ENCODE measurements around the gene CDC42BPA.

Gene CDC42BPA

GRCh38 chr1:227335242-227336020 is 17.1 kb upstream of the CDC42BPA start:
- DNase-seq = no peak

DNA sequence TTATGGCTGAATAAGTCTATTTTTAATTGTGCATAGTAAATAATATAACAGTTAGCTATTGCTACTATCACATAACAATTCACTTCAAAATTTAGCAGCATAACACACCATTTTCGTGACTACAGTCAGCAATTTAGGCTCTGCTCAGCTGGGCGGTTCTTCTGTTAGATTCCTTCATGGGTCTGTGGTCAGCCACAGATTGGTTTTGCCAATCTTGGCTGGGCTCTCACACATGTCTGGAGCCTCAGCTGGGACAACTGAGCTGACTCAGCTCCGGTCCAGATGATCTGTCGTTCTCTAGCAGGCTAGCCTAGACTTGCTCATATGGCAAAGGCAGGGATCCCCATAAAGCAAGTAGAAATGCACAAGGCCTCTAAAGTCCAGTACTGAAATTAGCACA is 15.1 kb upstream of the CDC42BPA start:
- DNase-seq = no peak

DNA sequence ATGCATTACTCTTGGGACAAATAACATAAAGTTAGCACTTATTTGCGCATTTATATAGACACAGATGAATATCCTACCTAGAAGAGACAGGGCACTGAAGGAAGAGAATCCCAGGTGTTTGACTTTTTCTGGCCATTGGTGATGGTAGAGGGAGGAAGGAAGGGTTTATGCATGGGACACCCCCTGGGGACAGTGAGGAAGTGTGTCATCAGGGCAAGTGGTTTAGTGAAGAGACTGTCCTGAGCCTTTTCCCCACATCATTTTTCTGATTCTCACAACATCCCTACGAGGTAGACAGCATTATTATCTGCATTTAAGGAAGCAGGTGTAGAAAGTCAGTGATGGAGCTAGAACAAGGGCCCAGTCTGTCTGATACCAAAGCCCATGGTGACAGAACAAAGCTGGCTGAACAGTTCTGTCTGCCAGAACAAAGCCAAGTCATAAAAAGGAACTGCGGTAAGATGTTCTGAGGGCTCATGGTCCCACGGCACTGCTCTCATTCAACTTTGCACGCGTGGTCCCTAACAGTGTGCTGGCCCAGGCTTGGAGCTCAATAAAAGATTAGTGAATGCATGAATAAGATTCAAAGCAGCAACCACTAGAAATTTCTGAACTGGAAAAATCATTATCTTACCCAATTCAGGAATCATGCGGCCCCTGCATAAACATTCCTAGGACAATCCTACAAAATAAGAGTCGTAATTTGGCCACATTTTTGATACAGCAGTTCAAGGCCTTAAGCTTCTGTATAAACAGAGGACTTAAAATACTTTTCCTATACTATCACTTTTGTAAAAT is 12.2 kb upstream of the CDC42BPA start:
- DNase-seq = no peak

- DNase-seq = no peak
Observed at GRCh38 chr1:227328405-227329019, 10.2 kb upstream of the CDC42BPA start.

- DNase-seq = no peak
Observed at GRCh38 chr1:227325156-227325555, 6.9 kb upstream of the CDC42BPA start.

- no peak for DNase-seq
Observed at GRCh38 chr1:227323967-227324268, 5.6 kb upstream of the CDC42BPA start.

DNA sequence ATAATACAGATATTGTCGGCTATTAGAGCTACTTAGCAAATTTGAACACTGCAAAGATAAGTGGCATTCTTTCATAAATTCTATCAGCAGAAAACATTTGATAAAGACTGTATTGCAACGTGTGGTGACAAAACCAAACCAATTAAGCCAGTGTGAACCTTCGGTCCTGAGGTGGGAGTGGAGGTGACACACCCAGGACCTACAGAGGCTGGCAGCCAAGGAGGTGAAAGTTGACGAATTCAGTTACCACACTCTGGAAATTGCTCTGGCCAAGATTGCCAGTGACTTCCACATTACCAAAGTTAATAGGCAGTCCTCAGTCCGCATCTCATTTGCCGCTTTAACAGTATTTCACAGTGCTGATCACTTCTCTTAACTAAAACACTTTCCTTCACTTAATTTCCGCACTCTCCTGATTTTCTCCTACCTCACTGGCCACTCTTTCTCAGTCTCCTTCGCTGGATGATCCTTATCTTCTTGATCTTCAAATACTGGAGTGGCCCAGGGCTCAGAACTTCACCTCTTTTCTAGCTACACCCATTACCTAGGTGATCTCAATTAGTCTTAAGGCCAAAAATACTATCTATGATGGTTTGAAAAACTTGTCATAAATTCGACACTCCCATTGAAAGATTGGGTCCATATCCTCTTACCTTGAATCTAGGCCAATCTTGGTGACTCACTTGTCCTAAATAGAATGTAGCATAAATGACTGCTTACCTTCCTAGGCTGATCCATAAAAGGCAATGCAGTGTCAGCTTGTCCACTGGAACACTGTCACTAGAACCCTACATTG is 5.1 kb upstream of the CDC42BPA start:
- no peak for DNase-seq

- no peak for DNase-seq
Observed at GRCh38 chr1:227322376-227322775, 4.1 kb upstream of the CDC42BPA start.

DNA sequence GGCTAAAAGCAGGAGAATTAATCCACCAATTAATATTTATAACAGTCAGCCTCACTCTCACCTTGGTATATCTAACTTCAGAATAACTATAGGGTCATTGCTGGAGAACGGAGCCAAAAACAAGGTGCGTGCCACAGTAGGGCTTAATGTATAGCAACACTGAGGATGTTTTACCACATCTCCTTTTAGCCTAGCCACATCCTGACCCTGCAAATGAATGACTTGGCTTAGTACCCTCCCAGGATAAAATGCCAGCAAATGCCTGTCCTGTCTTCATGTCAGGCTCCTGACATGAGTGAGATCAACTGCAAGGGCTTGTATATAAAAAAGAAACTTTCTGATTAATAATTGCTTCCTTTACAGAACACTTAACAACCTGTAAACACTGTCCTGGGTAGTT is 2.7 kb upstream of the CDC42BPA start:
- no peak for DNase-seq

DNA sequence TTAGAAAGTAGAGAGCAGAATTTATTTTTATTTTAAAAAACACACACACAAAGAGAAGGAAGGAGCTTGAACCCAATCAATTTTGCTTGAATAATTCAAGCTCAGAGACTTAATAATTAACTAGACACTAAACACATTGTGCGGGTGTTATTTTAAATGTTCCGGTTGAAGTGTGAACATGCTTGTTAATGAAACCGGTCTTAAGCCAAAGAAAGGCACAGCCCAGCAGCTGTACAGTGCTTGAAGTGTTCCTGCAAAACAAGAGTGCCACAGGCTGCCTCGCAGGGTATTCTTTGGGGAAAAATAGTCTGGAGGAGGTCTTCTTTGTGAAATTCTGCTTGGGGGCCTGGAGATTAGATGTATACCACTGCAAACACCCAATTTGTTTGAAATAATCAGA is 2.2 kb upstream of the CDC42BPA start:
- DNase-seq = no peak

DNA sequence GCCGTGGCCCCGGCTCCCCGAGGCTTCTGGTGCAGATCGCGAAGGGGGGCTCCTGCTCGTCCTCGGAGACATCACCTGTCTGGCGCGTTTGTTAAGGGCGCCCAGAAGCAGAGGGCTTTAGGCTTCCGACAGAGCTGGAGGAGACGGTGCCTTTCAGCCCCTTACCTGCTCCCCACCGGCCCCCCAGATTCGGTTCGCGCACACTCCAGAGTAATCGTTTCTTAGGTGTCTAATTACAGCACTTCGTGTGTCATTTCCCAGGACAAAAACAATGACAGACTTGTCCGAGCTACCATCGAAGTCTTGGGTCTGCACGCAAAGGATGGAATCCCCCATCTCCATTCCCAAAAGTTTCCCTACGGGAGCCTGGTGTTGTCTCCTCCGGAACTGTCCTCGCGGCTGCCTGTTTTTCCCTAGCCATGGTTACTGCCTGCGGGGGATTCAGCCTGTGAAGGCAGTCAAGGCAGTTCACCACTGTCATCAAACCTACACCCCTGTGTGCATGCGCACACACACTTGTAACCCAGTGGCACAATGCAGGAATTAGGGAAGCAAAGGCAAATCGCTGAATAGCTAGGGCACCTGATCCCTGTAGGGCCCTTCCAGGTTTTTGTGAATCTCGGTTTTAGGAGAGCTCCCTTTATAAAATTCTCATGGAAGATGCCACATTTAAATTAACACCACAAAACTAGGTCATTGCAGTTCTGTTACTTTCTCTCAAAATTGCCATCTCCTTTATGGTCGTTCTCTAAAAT is 738 bp upstream of the CDC42BPA start:
- peak; percentile 46 for DNase-seq

GRCh38 chr1:227317523-227318015 is 723 bp downstream of the CDC42BPA start:
- peak; percentile 24 for DNase-seq

- no peak for DNase-seq
Observed at GRCh38 chr1:227317011-227317451, 1.3 kb downstream of the CDC42BPA start.

GRCh38 chr1:227316456-227316855 is 1.8 kb downstream of the CDC42BPA start:
- no peak for DNase-seq

- no peak for DNase-seq
Observed at GRCh38 chr1:227315629-227316346, 2.5 kb downstream of the CDC42BPA start.

GRCh38 chr1:227314014-227314848 is 4.1 kb downstream of the CDC42BPA start:
- DNase-seq = no peak

- no peak for DNase-seq
Observed at GRCh38 chr1:227312361-227313025, 5.8 kb downstream of the CDC42BPA start.

DNA sequence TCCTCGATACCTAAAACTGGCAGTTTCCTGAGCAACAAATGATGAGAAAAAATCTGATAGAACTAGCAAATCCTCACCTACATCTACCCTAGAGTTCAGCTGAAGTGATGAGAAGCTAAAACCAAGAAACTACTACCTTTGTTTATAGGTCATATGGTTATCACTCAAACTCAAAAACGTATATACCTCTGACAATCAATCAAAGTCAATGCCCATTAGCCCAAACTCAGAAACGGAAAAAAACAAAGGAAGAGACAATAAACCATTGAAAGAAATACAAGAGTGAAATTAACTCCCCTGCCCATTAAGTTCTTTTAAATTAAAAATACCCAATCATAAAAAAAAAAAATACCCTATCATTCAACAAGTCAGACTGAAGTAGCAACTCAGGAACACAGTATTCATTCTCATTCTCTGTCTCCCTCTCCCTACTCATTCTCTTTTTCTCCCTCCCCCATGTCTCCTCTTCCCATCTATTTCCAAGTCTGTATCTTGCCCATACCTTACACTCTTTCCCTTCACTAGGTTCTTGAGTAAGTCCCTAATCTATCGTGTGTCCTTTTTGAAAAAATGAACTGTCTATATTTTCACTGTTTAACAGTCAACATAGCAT is 6.8 kb downstream of the CDC42BPA start:
- no peak for DNase-seq

Measured in NCI-H1048 (cell line).